Mammary epithelial cell (primary cell): Measurements from ENCODE around the gene TDRD9.

Experiments
- CTCF ChIP-seq, 2 donors: IDR thresholded peaks in 1 of 2; conservative IDR thresholded peaks in 1 of 2; 2 replicates each; pipeline ENCODE4 v1.5.1; 2011 to 2012; ENCODE audit warnings: inconsistent platforms in 2 of 2, low read length in 2 of 2, mild to moderate bottlenecking in 2 of 2, control low read depth in 1 of 2, low read depth in 1 of 2; ENCODE audit not compliant: insufficient read depth in 1 of 2; ENCODE audit errors: extremely low read depth in 1 of 2
- EZH2 ChIP-seq: IDR thresholded peaks from 2 replicates; pipeline ENCODE4 v1.6.1; 2012; ENCODE audit warnings: low read length, inconsistent platforms, borderline replicate concordance

GRCh38 chr14:103891667-103892215, 36.5 kb upstream of the TDRD9 start:
- TF ChIP-seq CTCF (conservative IDR thresholded peaks at IDR 0.05 in 1 of 2, IDR thresholded peaks at IDR 0.05 in 1 of 2; ENCODE audit: extremely low read depth in 1 of 2, insufficient read depth in 1 of 2, low read depth in 1 of 2, low read length in 2 of 2) (no peak), EZH2 (no peak)
